ENCODE data around the gene HTD2. TPM values are rescaled to one million over a fixed set of nuclear protein-coding genes. Genes with fewer than 3 reads are reported as not detected.

The HTD2 gene
- polyA plus RNA-seq, 2 of the 4 experiments (the other 2 are of a cell fraction): 4.6 to 8.4 TPM

- ChIA-PET POLR2A (no interaction called here), CTCF (interaction anchor here (0.6 to 4.8 kb wide), 26 partner anchors 10 to 1714 kb away, joined by 3 to 35 read pairs (median 4); partner anchors contain the start of genes ABHD6 and PXK)
- DNase-seq (ENCODE audit: low read depth in 1 of 2, low spot score in 1 of 2): peak in 1 of 2 experiments; percentile 63
- TF ChIP-seq ZFP36 (IDR thresholded peaks at IDR 0.05; ENCODE audit: borderline replicate concordance, partially characterized antibody) (no peak), ZC3H11A (IDR thresholded peaks at IDR 0.05) (no peak), POLR2AphosphoS2 (conservative IDR thresholded peaks at IDR 0.05; ENCODE audit: low read length) (no peak), NR3C1 (IDR thresholded peaks at IDR 0.05) (no peak), GATA3 (IDR thresholded peaks at IDR 0.05; ENCODE audit: borderline replicate concordance) (no peak), RAD21 (conservative IDR thresholded peaks at IDR 0.05 in 1 of 2, IDR thresholded peaks at IDR 0.05 in 1 of 2) (peak; percentile 32 to 40; a peak in 4 of 5 replicates), CBX8 (IDR thresholded peaks at IDR 0.05) (no peak)
- TF ChIP-seq, protein P1, sequence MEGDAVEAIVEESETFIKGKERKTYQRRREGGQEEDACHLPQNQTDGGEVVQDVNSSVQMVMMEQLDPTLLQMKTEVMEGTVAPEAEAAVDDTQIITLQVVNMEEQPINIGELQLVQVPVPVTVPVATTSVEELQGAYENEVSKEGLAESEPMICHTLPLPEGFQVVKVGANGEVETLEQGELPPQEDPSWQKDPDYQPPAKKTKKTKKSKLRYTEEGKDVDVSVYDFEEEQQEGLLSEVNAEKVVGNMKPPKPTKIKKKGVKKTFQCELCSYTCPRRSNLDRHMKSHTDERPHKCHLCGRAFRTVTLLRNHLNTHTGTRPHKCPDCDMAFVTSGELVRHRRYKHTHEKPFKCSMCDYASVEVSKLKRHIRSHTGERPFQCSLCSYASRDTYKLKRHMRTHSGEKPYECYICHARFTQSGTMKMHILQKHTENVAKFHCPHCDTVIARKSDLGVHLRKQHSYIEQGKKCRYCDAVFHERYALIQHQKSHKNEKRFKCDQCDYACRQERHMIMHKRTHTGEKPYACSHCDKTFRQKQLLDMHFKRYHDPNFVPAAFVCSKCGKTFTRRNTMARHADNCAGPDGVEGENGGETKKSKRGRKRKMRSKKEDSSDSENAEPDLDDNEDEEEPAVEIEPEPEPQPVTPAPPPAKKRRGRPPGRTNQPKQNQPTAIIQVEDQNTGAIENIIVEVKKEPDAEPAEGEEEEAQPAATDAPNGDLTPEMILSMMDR (IDR thresholded peaks at IDR 0.05): peak; percentile 59
- TF ChIP-seq, protein P2, sequence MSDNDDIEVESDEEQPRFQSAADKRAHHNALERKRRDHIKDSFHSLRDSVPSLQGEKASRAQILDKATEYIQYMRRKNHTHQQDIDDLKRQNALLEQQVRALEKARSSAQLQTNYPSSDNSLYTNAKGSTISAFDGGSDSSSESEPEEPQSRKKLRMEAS (IDR thresholded peaks at IDR 0.05): no peak
- H3K4me1 ChIP-seq: peaks cover 16% of the 10 kb centered on the region
- peak overlapping the region; percentile 91 for H3K4me2 ChIP-seq
- H3K4me3 ChIP-seq: peak overlapping the region; percentile 96
- ATAC-seq: peak; percentile 28 to 44; a peak in 3 of 6 replicates
- FAIRE-seq: no peak
- peak overlapping the region in 1 of 2 experiments; percentile 97; a peak in 4 of 6 replicates for H3K27ac ChIP-seq
- 21% methylated on average over 10 of the region's 10 CpGs for WGBS (ENCODE audit: missing lambda C conversion rate)
- no peaks in the 10 kb centered on the region for H3K9me3 ChIP-seq
Observed at GRCh38 chr3:58307639-58308215, 1.4 kb downstream of the HTD2 start.

- no peak overlapping the region for H3K27ac ChIP-seq
- H3K4me2 ChIP-seq: peak overlapping the region; percentile 91; the same call in 2 of the 3 replicates
- TF ChIP-seq RARB (CRISPR knock-in tag; IDR thresholded peaks at IDR 0.05) (no peak), HOXB13 (CRISPR knock-in tag; IDR thresholded peaks at IDR 0.05; ENCODE audit: low read depth) (no peak), HEYL (CRISPR knock-in tag; IDR thresholded peaks at IDR 0.05) (no peak), NFE2L2 (conservative IDR thresholded peaks at IDR 0.05; ENCODE audit: low read length) (no peak), SREBF2 (IDR thresholded peaks at IDR 0.05) (no peak), HOXA7 (CRISPR knock-in tag; IDR thresholded peaks at IDR 0.05) (no peak), KDM1A (IDR thresholded peaks at IDR 0.05; ENCODE audit: low read depth) (no peak), NPAS2 (CRISPR knock-in tag; IDR thresholded peaks at IDR 0.05; ENCODE audit: borderline replicate concordance) (no peak), GATA3 (IDR thresholded peaks at IDR 0.05; ENCODE audit: borderline replicate concordance) (no peak), TFCP2L1 (CRISPR knock-in tag; IDR thresholded peaks at IDR 0.05) (no peak), JUN (IDR thresholded peaks at IDR 0.05) (no peak)
- TF ChIP-seq, protein P2 (IDR thresholded peaks at IDR 0.05): no peak
- TF ChIP-seq, protein P3, sequence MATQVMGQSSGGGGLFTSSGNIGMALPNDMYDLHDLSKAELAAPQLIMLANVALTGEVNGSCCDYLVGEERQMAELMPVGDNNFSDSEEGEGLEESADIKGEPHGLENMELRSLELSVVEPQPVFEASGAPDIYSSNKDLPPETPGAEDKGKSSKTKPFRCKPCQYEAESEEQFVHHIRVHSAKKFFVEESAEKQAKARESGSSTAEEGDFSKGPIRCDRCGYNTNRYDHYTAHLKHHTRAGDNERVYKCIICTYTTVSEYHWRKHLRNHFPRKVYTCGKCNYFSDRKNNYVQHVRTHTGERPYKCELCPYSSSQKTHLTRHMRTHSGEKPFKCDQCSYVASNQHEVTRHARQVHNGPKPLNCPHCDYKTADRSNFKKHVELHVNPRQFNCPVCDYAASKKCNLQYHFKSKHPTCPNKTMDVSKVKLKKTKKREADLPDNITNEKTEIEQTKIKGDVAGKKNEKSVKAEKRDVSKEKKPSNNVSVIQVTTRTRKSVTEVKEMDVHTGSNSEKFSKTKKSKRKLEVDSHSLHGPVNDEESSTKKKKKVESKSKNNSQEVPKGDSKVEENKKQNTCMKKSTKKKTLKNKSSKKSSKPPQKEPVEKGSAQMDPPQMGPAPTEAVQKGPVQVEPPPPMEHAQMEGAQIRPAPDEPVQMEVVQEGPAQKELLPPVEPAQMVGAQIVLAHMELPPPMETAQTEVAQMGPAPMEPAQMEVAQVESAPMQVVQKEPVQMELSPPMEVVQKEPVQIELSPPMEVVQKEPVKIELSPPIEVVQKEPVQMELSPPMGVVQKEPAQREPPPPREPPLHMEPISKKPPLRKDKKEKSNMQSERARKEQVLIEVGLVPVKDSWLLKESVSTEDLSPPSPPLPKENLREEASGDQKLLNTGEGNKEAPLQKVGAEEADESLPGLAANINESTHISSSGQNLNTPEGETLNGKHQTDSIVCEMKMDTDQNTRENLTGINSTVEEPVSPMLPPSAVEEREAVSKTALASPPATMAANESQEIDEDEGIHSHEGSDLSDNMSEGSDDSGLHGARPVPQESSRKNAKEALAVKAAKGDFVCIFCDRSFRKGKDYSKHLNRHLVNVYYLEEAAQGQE (IDR thresholded peaks at IDR 0.05): no peak
- TF ChIP-seq, protein P4, sequence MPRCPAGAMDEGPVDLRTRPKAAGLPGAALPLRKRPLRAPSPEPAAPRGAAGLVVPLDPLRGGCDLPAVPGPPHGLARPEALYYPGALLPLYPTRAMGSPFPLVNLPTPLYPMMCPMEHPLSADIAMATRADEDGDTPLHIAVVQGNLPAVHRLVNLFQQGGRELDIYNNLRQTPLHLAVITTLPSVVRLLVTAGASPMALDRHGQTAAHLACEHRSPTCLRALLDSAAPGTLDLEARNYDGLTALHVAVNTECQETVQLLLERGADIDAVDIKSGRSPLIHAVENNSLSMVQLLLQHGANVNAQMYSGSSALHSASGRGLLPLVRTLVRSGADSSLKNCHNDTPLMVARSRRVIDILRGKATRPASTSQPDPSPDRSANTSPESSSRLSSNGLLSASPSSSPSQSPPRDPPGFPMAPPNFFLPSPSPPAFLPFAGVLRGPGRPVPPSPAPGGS (IDR thresholded peaks at IDR 0.05): no peak
- TF ChIP-seq, protein P5, sequence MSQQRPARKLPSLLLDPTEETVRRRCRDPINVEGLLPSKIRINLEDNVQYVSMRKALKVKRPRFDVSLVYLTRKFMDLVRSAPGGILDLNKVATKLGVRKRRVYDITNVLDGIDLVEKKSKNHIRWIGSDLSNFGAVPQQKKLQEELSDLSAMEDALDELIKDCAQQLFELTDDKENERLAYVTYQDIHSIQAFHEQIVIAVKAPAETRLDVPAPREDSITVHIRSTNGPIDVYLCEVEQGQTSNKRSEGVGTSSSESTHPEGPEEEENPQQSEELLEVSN (IDR thresholded peaks at IDR 0.05; ENCODE audit: borderline replicate concordance, low read depth): no peak
- ChIA-PET CTCF (interaction anchor here (0.6 to 4.8 kb wide), 9 partner anchors 9 to 131 kb away, joined by 3 to 34 read pairs (median 4); no protein-coding TSS in a partner anchor), POLR2A (no interaction called here)
- H3K4me3 ChIP-seq: no peak overlapping the region
- no peaks in the 10 kb centered on the region for H3K9me3 ChIP-seq
- no peak for ATAC-seq
- no peak for FAIRE-seq
- H3K4me1 ChIP-seq: peaks cover 16% of the 10 kb centered on the region
- 82% methylated on average over 1 of the region's 1 CpG for WGBS (ENCODE audit: missing lambda C conversion rate)
- no peak for DNase-seq (ENCODE audit: low read depth in 1 of 2, low spot score in 1 of 2)
Observed at GRCh38 chr3:58308728-58309127, 2.4 kb downstream of the HTD2 start.

All from A549 (cell line).